SK-N-SH treated with all-trans-retinoic acid at 6 μM for 48 hours (cell line): ENCODE results near the gene ASCL2.

Experiments used
- ATAC-seq: fragments of 200-7000 bp; cut with Tn5 transposase; 3 replicates; pipeline ENCODE4 v1.9.1; 2020; ENCODE audit warnings: mild to moderate bottlenecking, moderate library complexity
- ARNTL ChIP-seq: fragments of 450-650 bp; formaldehyde crosslinking; IDR thresholded peaks from 2 replicates; pipeline ENCODE4 v1.5.0; 2020; ENCODE audit warnings: low read depth, mild to moderate bottlenecking, moderate library complexity, borderline replicate concordance
- BACH2 ChIP-seq: fragments of 250-450 bp; sonication (Bioruptor Pico); IDR thresholded peaks from 2 replicates; pipeline ENCODE4 v1.9.0; 2021; ENCODE audit warnings: mild to moderate bottlenecking, borderline replicate concordance
- CSDC2 ChIP-seq: fragments of 250-450 bp; sonication (Bioruptor Pico); IDR thresholded peaks from 2 replicates; pipeline ENCODE4 v1.5.0; 2020; ENCODE audit warnings: mild to moderate bottlenecking, moderate library complexity
- GLIS3 ChIP-seq: fragments of 250-450 bp; sonication (Bioruptor Pico); IDR thresholded peaks from 2 replicates; pipeline ENCODE4 v1.5.0; 2020; ENCODE audit warnings: mild to moderate bottlenecking, moderate library complexity
- ISL1 ChIP-seq: fragments of 250-450 bp; sonication (Bioruptor Pico); IDR thresholded peaks from 2 replicates; pipeline ENCODE4 v2.1.2; 2022; ENCODE audit warnings: mild to moderate bottlenecking, moderate library complexity
- OSR1 ChIP-seq: fragments of 250-450 bp; sonication (Bioruptor Pico); IDR thresholded peaks from 2 replicates; pipeline ENCODE4 v1.8.0; 2022; ENCODE audit warnings: moderate library complexity, mild to moderate bottlenecking, inconsistent platforms
- PPARA ChIP-seq: fragments of 250-450 bp; sonication (Bioruptor Pico); IDR thresholded peaks from 2 replicates; pipeline ENCODE4 v1.5.0; 2020; ENCODE audit warnings: mild to moderate bottlenecking, borderline replicate concordance
- RARB ChIP-seq: fragments of 250-450 bp; sonication (Bioruptor Pico); IDR thresholded peaks from 2 replicates; pipeline ENCODE4 v1.8.0; 2021; ENCODE audit warnings: mild to moderate bottlenecking, moderate library complexity
- SNAI2 ChIP-seq: fragments of 250-450 bp; sonication (Bioruptor Pico); IDR thresholded peaks from 2 replicates; pipeline ENCODE4 v1.5.0; 2020; ENCODE audit warnings: mild to moderate bottlenecking, moderate library complexity
- TOX ChIP-seq: fragments of 250-450 bp; sonication (Bioruptor Pico); IDR thresholded peaks from 2 replicates; pipeline ENCODE4 v1.8.0; 2021; ENCODE audit warnings: mild to moderate bottlenecking, moderate library complexity, borderline replicate concordance
- ZFP3 ChIP-seq: fragments of 250-450 bp; sonication (Bioruptor Pico); IDR thresholded peaks from 2 replicates; pipeline ENCODE4 v1.5.0; 2020; ENCODE audit warnings: mild to moderate bottlenecking, moderate library complexity
- ZFP30 ChIP-seq: fragments of 450-650 bp; formaldehyde crosslinking; IDR thresholded peaks from 2 replicates; pipeline ENCODE4 v1.5.0; 2022; ENCODE audit warnings: mild to moderate bottlenecking, moderate library complexity
- ZNF70 ChIP-seq: fragments of 450-650 bp; formaldehyde crosslinking; IDR thresholded peaks from 2 replicates; pipeline ENCODE4 v1.5.0; 2020; ENCODE audit warnings: mild to moderate bottlenecking, moderate library complexity
- TF ChIP-seq, protein P1 (sequence below): fragments of 250-450 bp; sonication (Bioruptor Pico); IDR thresholded peaks from 2 replicates; pipeline ENCODE4 v1.8.0; 2021; ENCODE audit warnings: low read depth, mild to moderate bottlenecking, moderate library complexity, borderline replicate concordance
- TF ChIP-seq, protein P2 (sequence below): fragments of 250-450 bp; sonication (Bioruptor Pico); IDR thresholded peaks from 2 replicates; pipeline ENCODE4 v1.5.1; 2021; ENCODE audit warnings: mild to moderate bottlenecking, moderate library complexity
- TF ChIP-seq, protein P3 (sequence below): fragments of 250-450 bp; sonication (Bioruptor Pico); IDR thresholded peaks from 2 replicates; pipeline ENCODE4 v1.8.0; 2020; ENCODE audit warnings: mild to moderate bottlenecking, moderate library complexity, borderline replicate concordance
- TF ChIP-seq, protein P4 (sequence below): fragments of 250-450 bp; sonication (Bioruptor Pico); IDR thresholded peaks from 2 replicates; pipeline ENCODE4 v1.5.1; 2020; ENCODE audit warnings: low read depth, mild to moderate bottlenecking, moderate library complexity

ASCL2 gene

DNA sequence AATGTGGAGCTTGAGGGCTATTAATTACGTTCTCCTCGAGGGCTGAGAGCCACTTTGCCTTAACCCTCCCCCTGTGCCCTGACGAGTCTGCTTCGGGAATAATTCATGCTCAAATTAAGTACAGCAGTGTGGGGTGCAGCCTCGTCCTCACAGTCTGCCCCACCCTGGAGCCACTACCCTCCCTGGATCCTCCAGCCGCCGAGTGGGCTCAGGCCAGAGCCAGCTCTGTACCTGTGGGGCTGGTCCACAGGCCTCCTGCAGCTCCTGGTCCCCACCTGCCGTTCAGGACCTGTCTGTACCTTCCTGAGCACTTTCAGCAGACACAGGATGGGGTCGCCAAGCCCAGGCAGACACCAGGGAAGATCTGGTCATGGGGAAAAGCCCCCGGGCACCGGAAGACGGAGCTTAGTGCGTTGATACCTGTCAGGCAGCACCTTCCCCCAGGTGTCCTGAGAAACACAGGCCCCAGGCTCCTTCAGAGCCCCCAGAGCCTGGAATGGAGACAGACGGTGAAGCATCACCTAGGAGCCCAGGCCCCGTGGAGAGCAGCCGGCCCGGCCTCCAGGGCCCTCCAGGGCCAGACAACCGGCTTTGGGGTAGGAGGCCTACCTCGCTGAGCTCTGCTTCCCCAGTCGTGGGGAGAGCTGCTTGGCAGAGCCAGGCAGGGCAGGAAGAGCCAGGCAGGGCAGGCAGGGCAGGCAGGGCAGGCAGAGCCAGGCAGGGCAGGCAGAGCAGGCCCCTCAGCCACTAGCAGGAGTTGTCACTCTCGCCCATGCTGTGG lies 41.2 kb upstream of the ASCL2 start (continued):
- TF ChIP-seq, protein P1, sequence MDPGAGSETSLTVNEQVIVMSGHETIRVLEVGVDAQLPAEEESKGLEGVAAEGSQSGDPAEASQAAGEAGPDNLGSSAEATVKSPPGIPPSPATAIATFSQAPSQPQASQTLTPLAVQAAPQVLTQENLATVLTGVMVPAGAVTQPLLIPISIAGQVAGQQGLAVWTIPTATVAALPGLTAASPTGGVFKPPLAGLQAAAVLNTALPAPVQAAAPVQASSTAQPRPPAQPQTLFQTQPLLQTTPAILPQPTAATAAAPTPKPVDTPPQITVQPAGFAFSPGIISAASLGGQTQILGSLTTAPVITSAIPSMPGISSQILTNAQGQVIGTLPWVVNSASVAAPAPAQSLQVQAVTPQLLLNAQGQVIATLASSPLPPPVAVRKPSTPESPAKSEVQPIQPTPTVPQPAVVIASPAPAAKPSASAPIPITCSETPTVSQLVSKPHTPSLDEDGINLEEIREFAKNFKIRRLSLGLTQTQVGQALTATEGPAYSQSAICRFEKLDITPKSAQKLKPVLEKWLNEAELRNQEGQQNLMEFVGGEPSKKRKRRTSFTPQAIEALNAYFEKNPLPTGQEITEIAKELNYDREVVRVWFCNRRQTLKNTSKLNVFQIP (CRISPR knock-in tag), result no peak

DNA sequence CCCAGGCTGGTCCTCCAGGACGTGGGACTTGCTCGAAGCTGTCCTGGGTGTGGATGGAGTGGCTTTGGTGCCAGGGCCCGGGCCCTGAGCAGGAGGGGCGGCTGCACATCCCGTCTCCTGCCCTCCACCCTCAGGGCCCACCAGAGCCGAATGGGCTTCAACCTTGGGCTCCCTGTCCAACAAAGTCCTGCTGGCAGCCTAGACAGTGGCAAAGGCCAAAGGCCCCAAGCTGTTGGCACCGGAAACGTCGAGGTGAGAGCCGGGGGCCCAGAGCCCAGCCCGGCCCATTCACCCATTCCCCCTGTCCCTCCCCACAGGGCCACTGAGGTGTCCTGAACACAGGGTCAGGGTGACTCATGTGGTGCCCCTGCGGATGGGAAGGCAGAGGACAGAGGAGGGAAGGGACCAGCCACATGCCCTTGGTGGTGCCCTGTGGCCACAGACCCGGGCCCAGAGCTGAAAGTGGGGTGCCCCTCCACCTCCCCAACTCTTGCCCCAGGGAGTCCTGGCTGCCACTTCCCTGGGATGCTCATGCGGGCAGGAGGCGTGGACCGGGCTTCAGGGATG lies 40.5 kb upstream of the ASCL2 start:
- TF ChIP-seq OSR1 (CRISPR knock-in tag), result no peak
- TF ChIP-seq SNAI2, result no peak
- TF ChIP-seq, protein P2, sequence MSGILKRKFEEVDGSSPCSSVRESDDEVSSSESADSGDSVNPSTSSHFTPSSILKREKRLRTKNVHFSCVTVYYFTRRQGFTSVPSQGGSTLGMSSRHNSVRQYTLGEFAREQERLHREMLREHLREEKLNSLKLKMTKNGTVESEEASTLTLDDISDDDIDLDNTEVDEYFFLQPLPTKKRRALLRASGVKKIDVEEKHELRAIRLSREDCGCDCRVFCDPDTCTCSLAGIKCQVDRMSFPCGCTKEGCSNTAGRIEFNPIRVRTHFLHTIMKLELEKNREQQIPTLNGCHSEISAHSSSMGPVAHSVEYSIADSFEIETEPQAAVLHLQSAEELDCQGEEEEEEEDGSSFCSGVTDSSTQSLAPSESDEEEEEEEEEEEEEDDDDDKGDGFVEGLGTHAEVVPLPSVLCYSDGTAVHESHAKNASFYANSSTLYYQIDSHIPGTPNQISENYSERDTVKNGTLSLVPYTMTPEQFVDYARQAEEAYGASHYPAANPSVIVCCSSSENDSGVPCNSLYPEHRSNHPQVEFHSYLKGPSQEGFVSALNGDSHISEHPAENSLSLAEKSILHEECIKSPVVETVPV, result no peak
- TF ChIP-seq CSDC2 (CRISPR knock-in tag), result no peak
- TF ChIP-seq PPARA, result no peak
- no peak for TF ChIP-seq GLIS3 (CRISPR knock-in tag)
- TF ChIP-seq RARB (CRISPR knock-in tag), result no peak
- TF ChIP-seq ZFP30 (CRISPR knock-in tag), result no peak
- no peak for TF ChIP-seq ZNF70 (CRISPR knock-in tag)
- TF ChIP-seq, protein P3, sequence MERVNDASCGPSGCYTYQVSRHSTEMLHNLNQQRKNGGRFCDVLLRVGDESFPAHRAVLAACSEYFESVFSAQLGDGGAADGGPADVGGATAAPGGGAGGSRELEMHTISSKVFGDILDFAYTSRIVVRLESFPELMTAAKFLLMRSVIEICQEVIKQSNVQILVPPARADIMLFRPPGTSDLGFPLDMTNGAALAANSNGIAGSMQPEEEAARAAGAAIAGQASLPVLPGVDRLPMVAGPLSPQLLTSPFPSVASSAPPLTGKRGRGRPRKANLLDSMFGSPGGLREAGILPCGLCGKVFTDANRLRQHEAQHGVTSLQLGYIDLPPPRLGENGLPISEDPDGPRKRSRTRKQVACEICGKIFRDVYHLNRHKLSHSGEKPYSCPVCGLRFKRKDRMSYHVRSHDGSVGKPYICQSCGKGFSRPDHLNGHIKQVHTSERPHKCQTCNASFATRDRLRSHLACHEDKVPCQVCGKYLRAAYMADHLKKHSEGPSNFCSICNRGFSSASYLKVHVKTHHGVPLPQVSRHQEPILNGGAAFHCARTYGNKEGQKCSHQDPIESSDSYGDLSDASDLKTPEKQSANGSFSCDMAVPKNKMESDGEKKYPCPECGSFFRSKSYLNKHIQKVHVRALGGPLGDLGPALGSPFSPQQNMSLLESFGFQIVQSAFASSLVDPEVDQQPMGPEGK, result no peak
- ATAC-seq, result no peak

DNA sequence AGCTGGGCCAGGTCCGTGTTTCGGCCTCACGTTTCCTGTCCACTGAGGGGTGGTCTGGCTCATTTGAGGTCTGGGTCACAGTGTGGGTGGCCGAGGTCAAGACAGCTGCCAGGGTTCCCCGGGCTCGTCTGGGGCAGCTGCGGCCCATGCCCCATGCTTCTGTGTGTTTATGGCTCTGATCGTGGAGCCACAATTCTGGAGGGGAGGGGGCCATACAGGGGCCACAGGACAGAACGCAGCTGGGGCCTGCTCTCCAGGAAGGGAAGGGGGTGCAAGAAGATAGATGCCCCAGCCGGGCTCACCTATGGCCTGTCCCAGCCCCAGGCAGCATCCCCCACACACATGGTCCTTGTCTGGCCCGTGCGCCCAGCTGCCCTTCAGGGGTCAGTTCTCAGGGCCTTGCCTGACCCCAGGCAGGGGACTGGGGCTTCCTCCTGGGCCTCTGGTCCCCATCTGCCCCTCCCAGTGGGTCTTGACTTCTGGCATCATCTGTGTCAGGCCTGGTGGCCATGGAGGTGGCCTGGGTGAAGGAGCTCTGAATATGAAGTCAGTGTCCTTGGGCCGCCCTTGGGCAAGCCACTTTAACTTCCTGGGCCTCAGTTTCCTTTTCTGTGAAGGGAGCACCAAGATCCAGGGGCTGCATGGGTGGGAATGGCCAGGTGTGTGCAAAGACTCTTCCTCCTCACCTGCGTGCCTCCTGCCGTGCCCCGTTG lies 39.8 kb upstream of the ASCL2 start:
- no peak for TF ChIP-seq TOX
- TF ChIP-seq, protein P4, sequence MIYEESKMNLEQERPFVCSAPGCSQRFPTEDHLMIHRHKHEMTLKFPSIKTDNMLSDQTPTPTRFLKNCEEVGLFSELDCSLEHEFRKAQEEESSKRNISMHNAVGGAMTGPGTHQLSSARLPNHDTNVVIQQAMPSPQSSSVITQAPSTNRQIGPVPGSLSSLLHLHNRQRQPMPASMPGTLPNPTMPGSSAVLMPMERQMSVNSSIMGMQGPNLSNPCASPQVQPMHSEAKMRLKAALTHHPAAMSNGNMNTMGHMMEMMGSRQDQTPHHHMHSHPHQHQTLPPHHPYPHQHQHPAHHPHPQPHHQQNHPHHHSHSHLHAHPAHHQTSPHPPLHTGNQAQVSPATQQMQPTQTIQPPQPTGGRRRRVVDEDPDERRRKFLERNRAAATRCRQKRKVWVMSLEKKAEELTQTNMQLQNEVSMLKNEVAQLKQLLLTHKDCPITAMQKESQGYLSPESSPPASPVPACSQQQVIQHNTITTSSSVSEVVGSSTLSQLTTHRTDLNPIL (CRISPR knock-in tag), result no peak
- no peak for TF ChIP-seq CSDC2 (CRISPR knock-in tag)
- no peak for TF ChIP-seq ISL1 (CRISPR knock-in tag)
- TF ChIP-seq, protein P2, result no peak
- TF ChIP-seq ZFP3 (CRISPR knock-in tag), result no peak
- no peak for TF ChIP-seq OSR1 (CRISPR knock-in tag)
- no peak for TF ChIP-seq BACH2 (CRISPR knock-in tag)
- no peak for TF ChIP-seq ARNTL (CRISPR knock-in tag)
- TF ChIP-seq, protein P1 (CRISPR knock-in tag), result no peak
- ATAC-seq, result no peak
